ENCODE data around the gene TAMALIN.

Gene TAMALIN

DNA sequence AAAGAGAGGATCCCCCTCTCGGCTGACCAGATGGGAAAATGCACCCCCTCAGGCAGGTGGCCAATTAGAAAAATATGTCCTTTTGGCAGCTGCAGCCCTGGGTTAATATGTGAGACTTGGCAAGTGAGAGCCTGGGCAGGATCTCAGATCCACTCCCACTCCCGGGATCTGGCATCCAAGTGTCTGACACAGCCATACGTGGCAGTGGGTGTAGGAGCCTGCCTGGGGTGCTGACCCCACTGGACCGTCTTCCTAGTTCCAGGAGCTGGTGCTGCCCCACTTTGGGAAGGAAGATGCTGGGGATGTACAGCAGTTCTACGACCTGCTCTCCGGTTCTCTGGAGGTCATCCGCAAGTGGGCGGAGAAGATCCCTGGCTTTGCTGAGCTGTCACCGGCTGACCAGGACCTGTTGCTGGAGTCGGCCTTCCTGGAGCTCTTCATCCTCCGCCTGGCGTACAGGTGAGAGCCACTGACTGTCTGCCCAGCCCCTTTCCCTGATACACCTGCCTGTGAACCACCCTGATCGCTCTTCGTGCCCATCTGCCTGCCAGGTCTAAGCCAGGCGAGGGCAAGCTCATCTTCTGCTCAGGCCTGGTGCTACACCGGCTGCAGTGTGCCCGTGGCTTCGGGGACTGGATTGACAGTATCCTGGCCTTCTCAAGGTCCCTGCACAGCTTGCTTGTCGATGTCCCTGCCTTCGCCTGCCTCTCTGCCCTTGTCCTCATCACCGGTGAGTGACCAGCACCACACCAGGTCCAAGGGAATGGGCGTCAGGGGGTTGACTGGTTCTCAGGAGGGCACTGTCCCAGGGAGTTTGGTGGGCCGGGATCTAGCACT is 50.3 kb downstream of the TAMALIN start:
- no peak for TF ChIP-seq CTCF (IDR thresholded peaks at IDR 0.05)

DNA sequence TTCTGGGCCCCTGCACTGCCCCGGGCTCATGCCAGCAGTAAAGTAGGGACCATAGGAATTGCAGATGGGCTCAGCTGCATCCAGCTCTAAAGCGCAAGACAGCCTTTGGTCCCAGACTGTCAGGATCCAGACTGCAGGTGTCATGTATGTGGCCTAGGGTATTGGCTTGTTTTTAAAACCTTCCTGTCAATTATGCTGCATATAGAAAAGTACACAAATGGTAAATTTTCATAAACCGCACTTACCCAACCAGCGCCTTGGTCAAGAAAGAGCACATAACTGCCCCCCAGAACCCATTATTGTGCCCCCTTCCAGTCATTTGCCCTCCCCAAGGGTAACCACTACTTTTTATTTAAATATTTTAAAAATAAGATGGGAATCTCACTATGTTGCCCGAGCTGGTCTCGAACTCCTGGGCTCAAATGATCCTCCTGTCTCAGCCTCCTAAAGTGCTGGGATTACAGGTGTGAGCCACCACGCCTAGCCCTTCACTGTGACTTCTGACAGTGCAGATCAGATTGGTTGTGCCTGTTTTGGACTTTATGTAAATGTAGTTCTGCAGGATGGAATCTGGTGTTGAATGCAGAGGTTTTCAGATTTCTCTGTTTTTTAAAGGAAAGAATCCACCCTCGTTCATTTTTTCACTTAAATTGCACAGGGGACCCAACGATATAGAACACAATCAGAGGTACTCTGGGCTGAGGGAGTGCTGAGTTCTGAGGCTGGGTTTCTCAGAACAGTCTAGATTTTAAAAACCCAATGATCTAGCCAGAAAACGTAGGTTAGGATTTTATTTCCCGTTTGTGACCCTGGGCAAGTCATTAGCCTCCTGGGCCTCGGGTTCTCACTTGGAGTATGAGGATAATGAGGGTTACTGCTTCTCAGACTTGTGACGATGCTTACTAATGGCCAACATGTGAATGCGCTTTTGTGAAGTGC is 51.2 kb downstream of the TAMALIN start:
- no peak for TF ChIP-seq CTCF (IDR thresholded peaks at IDR 0.05)

- no peak for TF ChIP-seq CTCF (IDR thresholded peaks at IDR 0.05)
Observed at GRCh38 chr12:52058631-52059361, 52.0 kb downstream of the TAMALIN start.

GRCh38 chr12:52059582-52060497 is 53.1 kb downstream of the TAMALIN start:
- no peak for TF ChIP-seq CTCF (IDR thresholded peaks at IDR 0.05)

GRCh38 chr12:52060498-52061177 is 53.9 kb downstream of the TAMALIN start:
- TF ChIP-seq CTCF (IDR thresholded peaks at IDR 0.05), result no peak

DNA sequence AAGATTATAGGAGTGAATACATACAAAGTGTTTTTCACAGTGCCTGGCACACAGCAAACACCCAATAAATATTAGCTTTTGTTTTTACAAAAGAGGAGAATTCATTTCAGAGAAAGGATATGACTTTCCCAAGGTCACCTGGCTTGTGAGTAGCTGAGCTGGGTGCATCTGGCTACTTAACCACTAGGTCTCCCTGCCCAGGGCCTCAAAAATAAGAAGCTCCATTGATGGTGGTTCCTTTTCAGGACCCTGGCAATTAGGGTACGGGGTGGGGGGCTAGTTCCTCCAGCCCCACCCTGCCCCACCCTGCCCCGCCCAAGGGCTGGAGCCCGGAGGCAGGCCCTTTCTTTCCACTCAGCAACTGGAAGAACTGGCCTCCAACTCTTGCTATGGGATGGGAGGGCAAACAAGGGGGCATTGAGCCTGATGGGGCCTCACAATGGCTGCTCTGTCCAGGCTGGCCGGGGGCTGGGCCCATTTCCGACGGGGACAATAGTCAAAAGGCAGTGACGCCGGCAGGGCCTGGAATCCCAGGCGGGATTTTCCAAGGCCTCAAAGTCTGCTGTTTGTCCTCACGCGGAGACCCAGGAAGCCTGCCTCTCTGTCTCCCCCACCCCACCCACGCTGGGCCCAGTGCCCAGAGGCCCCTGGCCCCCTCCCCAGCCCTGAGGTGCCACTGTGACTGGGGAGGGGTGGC is 54.9 kb downstream of the TAMALIN start:
- no peak for TF ChIP-seq CTCF (IDR thresholded peaks at IDR 0.05)
